Hepatocyte (in vitro differentiated cells): ENCODE measurements around the gene PRPSAP1.

Experiments used
- EZH2phosphoT487 ChIP-seq: fragments of 200-600 bp; sonication (generic); IDR thresholded peaks from one replicate; pipeline ENCODE4 v1.6.1; 2018; ENCODE audit warnings: antibody characterized with exemption, mild to moderate bottlenecking, low read depth, moderate library complexity; ENCODE audit not compliant: unreplicated experiment, severe bottlenecking
- TF ChIP-seq, protein P1 (sequence below): fragments of 200-600 bp; sonication (generic); IDR thresholded peaks from 2 replicates; pipeline ENCODE4 v1.5.1; 2016; ENCODE audit warnings: antibody characterized with exemption, mild to moderate bottlenecking; ENCODE audit not compliant: poor library complexity

DNA sequence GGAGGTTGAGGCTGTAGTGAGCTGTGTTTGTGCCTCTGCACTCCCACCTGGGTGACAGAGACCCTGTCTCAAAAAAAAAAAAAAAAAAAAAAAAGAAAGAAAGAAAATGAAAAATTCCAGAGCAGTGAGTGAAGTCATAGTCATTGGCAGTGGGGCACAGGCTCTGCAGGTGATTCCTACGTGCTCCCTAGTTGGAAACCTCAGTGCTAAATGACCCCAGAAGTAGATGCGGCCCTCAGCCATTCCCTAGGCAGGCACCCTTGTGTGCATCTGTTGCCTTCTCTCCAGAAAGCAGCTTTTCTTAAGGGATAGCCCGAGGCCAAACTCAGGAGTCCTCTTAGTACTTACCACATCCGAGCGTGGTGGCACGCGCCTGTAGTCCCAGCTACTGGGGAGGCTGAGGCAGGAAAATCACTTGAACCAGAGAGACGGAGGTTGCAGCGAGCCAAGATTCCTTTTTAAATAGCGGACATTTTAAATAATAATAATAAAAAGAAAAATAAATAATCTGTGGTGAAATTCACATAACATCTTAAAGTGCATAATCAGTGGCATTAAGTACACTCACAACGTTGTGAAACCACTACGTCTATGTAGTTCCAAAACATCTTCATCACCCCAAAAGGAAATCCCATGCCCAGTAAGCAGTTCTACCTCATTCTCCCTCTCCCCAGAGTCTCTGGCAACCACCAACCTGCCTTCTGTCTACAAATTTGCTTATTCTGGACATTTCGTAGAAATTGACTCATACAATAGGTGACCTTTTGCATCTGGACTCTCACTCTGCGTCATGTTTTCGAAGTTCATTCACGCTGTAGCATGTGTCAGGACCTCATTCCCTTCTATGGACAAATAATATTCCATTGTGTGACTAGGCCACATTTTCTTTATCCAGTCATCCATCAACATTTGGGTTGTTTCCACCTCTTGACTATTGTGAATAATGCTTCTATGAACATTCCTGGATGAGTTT lies 18.2 kb upstream of the PRPSAP1 start:
- TF ChIP-seq, protein P1, sequence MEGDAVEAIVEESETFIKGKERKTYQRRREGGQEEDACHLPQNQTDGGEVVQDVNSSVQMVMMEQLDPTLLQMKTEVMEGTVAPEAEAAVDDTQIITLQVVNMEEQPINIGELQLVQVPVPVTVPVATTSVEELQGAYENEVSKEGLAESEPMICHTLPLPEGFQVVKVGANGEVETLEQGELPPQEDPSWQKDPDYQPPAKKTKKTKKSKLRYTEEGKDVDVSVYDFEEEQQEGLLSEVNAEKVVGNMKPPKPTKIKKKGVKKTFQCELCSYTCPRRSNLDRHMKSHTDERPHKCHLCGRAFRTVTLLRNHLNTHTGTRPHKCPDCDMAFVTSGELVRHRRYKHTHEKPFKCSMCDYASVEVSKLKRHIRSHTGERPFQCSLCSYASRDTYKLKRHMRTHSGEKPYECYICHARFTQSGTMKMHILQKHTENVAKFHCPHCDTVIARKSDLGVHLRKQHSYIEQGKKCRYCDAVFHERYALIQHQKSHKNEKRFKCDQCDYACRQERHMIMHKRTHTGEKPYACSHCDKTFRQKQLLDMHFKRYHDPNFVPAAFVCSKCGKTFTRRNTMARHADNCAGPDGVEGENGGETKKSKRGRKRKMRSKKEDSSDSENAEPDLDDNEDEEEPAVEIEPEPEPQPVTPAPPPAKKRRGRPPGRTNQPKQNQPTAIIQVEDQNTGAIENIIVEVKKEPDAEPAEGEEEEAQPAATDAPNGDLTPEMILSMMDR, result no peak
- no peak for TF ChIP-seq EZH2phosphoT487
